Measurements from ENCODE around the gene AMN1.

AMN1 gene

GRCh38 chr12:31626270-31626995 is 102.4 kb downstream of the AMN1 start:
- no peak for DNase-seq

GRCh38 chr12:31622038-31622437 is 106.8 kb downstream of the AMN1 start:
- no peak for DNase-seq

All from SIG-M5 (cell line).